WTC11 (cell line): ENCODE measurements around the gene PTPRN2. TPM values are rescaled to one million over a fixed set of nuclear protein-coding genes. Genes with fewer than 3 reads are reported as not detected.

Experiments used
- ATAC-seq: fragments of 200-7000 bp; cut with Tn5 transposase; 2 replicates; pipeline ENCODE4 v1.10.0; 2021; ENCODE audit warnings: mild to moderate bottlenecking, moderate library complexity
- CTCF ChIA-PET: fragments of 300-600 bp; sonication (Branson Sonifier 250); formaldehyde crosslinking; loops from one replicate; lab custom pipeline; 2021; ENCODE audit warnings: antibody characterized with exemption; lab: Charles Lee
- POLR2A ChIA-PET: fragments of 350-600 bp; sonication (Branson Sonifier 250); formaldehyde crosslinking; loops from one replicate; lab custom pipeline; 2021; ENCODE audit warnings: antibody characterized with exemption; lab: Charles Lee
- DNase-seq: peaks from one replicate; pipeline ENCODE4 v3.0.0; 2021; ENCODE audit warnings: low spot score
- H3K27ac Mint-ChIP-seq: 2 replicates; pipeline ENCODE4 v1.8.0; 2021; ENCODE audit warnings: mixed read lengths
- H3K27me3 Mint-ChIP-seq: 2 replicates; pipeline ENCODE4 v1.8.0; 2021; ENCODE audit warnings: low read depth, mild to moderate bottlenecking, moderate library complexity, mixed read lengths
- H3K36me3 Mint-ChIP-seq: 2 replicates; pipeline ENCODE4 v1.8.0; 2021; ENCODE audit warnings: mixed read lengths
- H3K4me1 Mint-ChIP-seq: 2 replicates; pipeline ENCODE4 v1.8.0; 2022; ENCODE audit warnings: mixed read lengths
- H3K4me3 Mint-ChIP-seq: 2 replicates; pipeline ENCODE4 v1.8.0; 2021; ENCODE audit warnings: mild to moderate bottlenecking, moderate library complexity, mixed read lengths
- H3K9me3 Mint-ChIP-seq: 2 replicates; pipeline ENCODE4 v1.8.0; 2021; ENCODE audit warnings: mixed read lengths
- AFF4 ChIP-seq: sonication (generic); formaldehyde crosslinking; IDR thresholded peaks from 2 replicates; pipeline ENCODE4 v1.8.1; 2023; ENCODE audit warnings: mild to moderate bottlenecking, missing genetic modification reagents, borderline replicate concordance
- ATF6 ChIP-seq: sonication (generic); formaldehyde crosslinking; IDR thresholded peaks from 2 replicates; pipeline ENCODE4 v1.8.1; 2023; ENCODE audit warnings: mild to moderate bottlenecking, missing genetic modification reagents
- FOXJ3 ChIP-seq: sonication (generic); formaldehyde crosslinking; IDR thresholded peaks from 2 replicates; pipeline ENCODE4 v1.9.0; 2021; ENCODE audit warnings: missing genetic modification reagents, mild to moderate bottlenecking, borderline replicate concordance
- NR1H2 ChIP-seq: sonication (generic); formaldehyde crosslinking; IDR thresholded peaks from 2 replicates; pipeline ENCODE4 v1.9.0; 2021; ENCODE audit warnings: mild to moderate bottlenecking, moderate library complexity, missing genetic modification reagents
- PRDM15 ChIP-seq: sonication (generic); formaldehyde crosslinking; IDR thresholded peaks from 2 replicates; pipeline ENCODE4 v1.8.0; 2022; ENCODE audit warnings: missing genetic modification reagents
- RELA ChIP-seq: sonication (generic); formaldehyde crosslinking; IDR thresholded peaks from 2 replicates; pipeline ENCODE4 v1.8.1; 2022; ENCODE audit warnings: missing genetic modification reagents, mild to moderate bottlenecking, borderline replicate concordance
- TEAD4 ChIP-seq: sonication (generic); formaldehyde crosslinking; IDR thresholded peaks from 2 replicates; pipeline ENCODE4 v1.8.0; 2022; ENCODE audit warnings: mild to moderate bottlenecking, missing genetic modification reagents
- USF1 ChIP-seq: sonication (generic); formaldehyde crosslinking; IDR thresholded peaks from 2 replicates; pipeline ENCODE4 v1.8.0; 2022; ENCODE audit warnings: mild to moderate bottlenecking, missing genetic modification reagents
- ZNF121 ChIP-seq: sonication (generic); formaldehyde crosslinking; IDR thresholded peaks from 2 replicates; pipeline ENCODE4 v1.8.0; 2023; ENCODE audit warnings: missing genetic modification reagents
- ZNF263 ChIP-seq: sonication (generic); formaldehyde crosslinking; IDR thresholded peaks from 2 replicates; pipeline ENCODE4 v1.8.1; 2022; ENCODE audit warnings: low read depth, mild to moderate bottlenecking, moderate library complexity, missing genetic modification reagents
- ZNF671 ChIP-seq: fragments of 250-450 bp; sonication (Bioruptor Pico); IDR thresholded peaks from 2 replicates; pipeline ENCODE4 v1.8.0; 2021; ENCODE audit warnings: mild to moderate bottlenecking
- ZSCAN18 ChIP-seq: fragments of 250-450 bp; sonication (Bioruptor Pico); IDR thresholded peaks from 2 replicates; pipeline ENCODE4 v2.1.2; 2022; ENCODE audit warnings: mild to moderate bottlenecking, moderate library complexity
- total RNA-seq: library from RNA; stranded (reverse); gene quantifications from 3 replicates; pipeline ENCODE4 v1.2.3, GENCODE V29; 2021
- TF ChIP-seq, protein P1 (sequence below): fragments of 250-450 bp; sonication (Bioruptor Pico); conservative IDR thresholded peaks from 2 replicates; pipeline ENCODE4 v1.9.0; 2021; ENCODE audit warnings: mild to moderate bottlenecking
- TF ChIP-seq, protein P2 (sequence below): sonication (generic); formaldehyde crosslinking; conservative IDR thresholded peaks from 2 replicates; pipeline ENCODE4 v1.8.1; 2023; ENCODE audit warnings: mild to moderate bottlenecking, low read depth, missing genetic modification reagents, moderate library complexity
- TF ChIP-seq, protein P3 (sequence below): sonication (generic); formaldehyde crosslinking; conservative IDR thresholded peaks from 2 replicates; pipeline ENCODE4 v1.8.1; 2022; ENCODE audit warnings: mild to moderate bottlenecking, missing genetic modification reagents
- TF ChIP-seq, protein P4 (sequence below): fragments of 250-450 bp; sonication (Bioruptor Pico); IDR thresholded peaks from 2 replicates; pipeline ENCODE4 v1.9.0; 2021; ENCODE audit warnings: moderate library complexity, mild to moderate bottlenecking, inconsistent platforms, borderline replicate concordance
- TF ChIP-seq, protein P5 (sequence below): sonication (generic); formaldehyde crosslinking; IDR thresholded peaks from 2 replicates; pipeline ENCODE4 v1.8.0; 2023; ENCODE audit warnings: missing genetic modification reagents

PTPRN2 gene
- total RNA-seq, 1 experiment from 2014 or later = 4.7 TPM

DNA sequence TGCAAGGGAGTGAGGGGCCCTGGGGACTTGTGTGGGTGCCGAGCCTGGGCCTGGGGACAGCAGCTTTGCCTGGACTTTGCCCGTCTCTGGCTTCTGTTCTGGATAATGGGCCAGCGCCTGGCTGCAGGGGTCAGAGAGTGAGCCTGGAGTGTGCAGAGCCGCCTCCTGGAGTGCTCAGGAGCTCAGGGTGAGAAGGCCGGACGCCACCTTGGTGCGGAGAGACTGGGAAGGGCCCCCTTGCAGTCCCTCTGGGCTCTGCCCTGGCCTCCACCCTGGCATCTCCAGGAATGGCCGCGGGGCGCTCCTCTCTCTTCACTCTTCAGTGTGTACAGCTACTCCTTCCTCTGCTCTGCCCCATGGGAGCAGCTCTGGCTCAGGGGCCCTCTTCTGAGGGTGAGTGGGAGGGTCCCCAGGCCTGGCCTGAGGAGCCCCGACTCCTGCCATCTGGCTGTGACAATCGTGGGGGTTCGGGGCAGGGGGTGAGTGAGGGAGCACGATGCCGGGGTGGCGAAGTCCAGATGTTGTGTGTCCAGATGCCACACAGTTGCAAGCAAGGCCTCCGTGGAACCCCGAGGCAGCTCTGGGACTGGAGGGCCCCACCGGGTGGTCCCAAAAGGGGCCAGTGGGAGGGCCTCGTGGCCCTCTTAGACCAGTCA, 1063.7 kb downstream of the PTPRN2 start:
- H3K4me1 Mint-ChIP-seq = no peaks in the 10 kb centered on the region
- H3K9me3 Mint-ChIP-seq = peaks cover 17% of the 10 kb centered on the region
- H3K4me3 Mint-ChIP-seq = no peak overlapping the region
- no peaks in the 10 kb centered on the region for H3K36me3 Mint-ChIP-seq
- POLR2A ChIA-PET = no interaction called here
- H3K27ac Mint-ChIP-seq = no peak overlapping the region
- DNase-seq = no peak
- H3K27me3 Mint-ChIP-seq = peaks cover 15% of the 10 kb centered on the region
- ATAC-seq = no peak
- CTCF ChIA-PET = interaction anchor here (3.7 kb wide), 1 partner anchor 49 kb away, joined by 18 read pairs; no protein-coding TSS in a partner anchor
- TF ChIP-seq ZNF671 (CRISPR knock-in tag) = no peak
- TF ChIP-seq, protein P1, sequence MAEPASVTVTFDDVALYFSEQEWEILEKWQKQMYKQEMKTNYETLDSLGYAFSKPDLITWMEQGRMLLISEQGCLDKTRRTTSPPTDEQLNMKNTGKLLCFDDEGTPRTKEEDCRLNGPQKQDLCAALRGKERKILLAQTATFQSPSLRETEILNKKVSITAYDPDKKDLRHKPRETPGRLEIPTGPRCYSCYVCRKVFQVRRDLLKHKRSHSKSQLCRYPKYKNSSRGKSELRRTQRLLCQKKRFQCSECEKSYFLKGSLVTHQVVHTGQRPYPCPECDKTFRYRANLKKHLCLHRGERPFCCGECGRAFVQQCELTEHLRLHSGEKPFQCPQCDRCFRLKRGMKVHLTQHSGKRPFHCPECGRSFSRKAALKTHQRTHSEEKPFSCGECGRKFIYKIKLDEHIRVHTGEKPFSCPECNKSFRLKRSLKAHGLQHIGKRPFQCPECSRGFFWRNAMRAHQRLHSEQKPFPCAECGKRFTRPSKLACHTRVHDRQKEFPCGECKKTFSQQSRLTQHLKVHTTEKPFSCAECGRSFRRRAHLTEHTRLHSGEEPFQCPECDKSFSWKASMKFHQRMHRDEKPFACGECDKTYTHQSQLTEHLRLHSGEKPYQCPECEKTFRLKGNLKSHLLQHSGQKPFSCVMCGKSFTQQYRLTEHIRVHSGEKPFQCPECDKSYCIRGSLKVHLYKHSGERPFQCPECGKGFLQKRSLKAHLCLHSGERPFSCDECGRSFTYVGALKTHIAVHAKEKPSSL (CRISPR knock-in tag) = no peak
- no peak for TF ChIP-seq ZNF121 (CRISPR knock-in tag)
- TF ChIP-seq, protein P2, sequence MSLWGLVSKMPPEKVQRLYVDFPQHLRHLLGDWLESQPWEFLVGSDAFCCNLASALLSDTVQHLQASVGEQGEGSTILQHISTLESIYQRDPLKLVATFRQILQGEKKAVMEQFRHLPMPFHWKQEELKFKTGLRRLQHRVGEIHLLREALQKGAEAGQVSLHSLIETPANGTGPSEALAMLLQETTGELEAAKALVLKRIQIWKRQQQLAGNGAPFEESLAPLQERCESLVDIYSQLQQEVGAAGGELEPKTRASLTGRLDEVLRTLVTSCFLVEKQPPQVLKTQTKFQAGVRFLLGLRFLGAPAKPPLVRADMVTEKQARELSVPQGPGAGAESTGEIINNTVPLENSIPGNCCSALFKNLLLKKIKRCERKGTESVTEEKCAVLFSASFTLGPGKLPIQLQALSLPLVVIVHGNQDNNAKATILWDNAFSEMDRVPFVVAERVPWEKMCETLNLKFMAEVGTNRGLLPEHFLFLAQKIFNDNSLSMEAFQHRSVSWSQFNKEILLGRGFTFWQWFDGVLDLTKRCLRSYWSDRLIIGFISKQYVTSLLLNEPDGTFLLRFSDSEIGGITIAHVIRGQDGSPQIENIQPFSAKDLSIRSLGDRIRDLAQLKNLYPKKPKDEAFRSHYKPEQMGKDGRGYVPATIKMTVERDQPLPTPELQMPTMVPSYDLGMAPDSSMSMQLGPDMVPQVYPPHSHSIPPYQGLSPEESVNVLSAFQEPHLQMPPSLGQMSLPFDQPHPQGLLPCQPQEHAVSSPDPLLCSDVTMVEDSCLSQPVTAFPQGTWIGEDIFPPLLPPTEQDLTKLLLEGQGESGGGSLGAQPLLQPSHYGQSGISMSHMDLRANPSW = no peak
- TF ChIP-seq, protein P3, sequence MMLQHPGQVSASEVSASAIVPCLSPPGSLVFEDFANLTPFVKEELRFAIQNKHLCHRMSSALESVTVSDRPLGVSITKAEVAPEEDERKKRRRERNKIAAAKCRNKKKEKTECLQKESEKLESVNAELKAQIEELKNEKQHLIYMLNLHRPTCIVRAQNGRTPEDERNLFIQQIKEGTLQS (CRISPR knock-in tag) = no peak
- no peak for TF ChIP-seq ZSCAN18 (CRISPR knock-in tag)
- TF ChIP-seq ATF6 (CRISPR knock-in tag) = no peak
- TF ChIP-seq USF1 (CRISPR knock-in tag) = no peak
- TF ChIP-seq, protein P4, sequence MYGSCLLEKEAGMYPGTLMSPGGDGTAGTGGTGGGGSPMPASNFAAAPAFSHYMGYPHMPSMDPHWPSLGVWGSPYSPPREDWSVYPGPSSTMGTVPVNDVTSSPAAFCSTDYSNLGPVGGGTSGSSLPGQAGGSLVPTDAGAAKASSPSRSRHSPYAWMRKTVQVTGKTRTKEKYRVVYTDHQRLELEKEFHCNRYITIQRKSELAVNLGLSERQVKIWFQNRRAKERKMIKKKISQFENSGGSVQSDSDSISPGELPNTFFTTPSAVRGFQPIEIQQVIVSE (CRISPR knock-in tag) = no peak
- TF ChIP-seq NR1H2 (CRISPR knock-in tag) = no peak
- no peak for TF ChIP-seq AFF4 (CRISPR knock-in tag)
- no peak for TF ChIP-seq FOXJ3 (CRISPR knock-in tag)
- TF ChIP-seq, protein P5, sequence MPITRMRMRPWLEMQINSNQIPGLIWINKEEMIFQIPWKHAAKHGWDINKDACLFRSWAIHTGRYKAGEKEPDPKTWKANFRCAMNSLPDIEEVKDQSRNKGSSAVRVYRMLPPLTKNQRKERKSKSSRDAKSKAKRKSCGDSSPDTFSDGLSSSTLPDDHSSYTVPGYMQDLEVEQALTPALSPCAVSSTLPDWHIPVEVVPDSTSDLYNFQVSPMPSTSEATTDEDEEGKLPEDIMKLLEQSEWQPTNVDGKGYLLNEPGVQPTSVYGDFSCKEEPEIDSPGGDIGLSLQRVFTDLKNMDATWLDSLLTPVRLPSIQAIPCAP (CRISPR knock-in tag) = no peak
- TF ChIP-seq PRDM15 (CRISPR knock-in tag) = no peak
- no peak for TF ChIP-seq ZNF263 (CRISPR knock-in tag)
- no peak for TF ChIP-seq TEAD4 (CRISPR knock-in tag)
- no peak for TF ChIP-seq RELA
